Naive thymus-derived CD4-positive, alpha-beta T cell (primary cell): ENCODE data around the gene MTPN. TPM values are rescaled to one million over a fixed set of nuclear protein-coding genes. Genes with fewer than 3 reads are reported as not detected.

Experiments
- ATAC-seq: fragments of 150-1000 bp; cut with Tn5 transposase; 2 replicates; pipeline ENCODE4 v1.10.0; 2021; ENCODE audit warnings: mild to moderate bottlenecking, moderate library complexity
- CTCF ChIA-PET: fragments of 350-600 bp; sonication (Branson Sonifier 250); formaldehyde crosslinking; loops from one replicate; lab custom pipeline; 2021; ENCODE audit warnings: antibody characterized with exemption; lab: Charles Lee
- POLR2A ChIA-PET: fragments of 350-600 bp; sonication (Branson Sonifier 250); formaldehyde crosslinking; loops from one replicate; lab custom pipeline; 2021; ENCODE audit warnings: antibody characterized with exemption, inconsistent platforms; lab: Charles Lee
- DNase-seq, 9 donors: peaks; one replicate each; pipeline versions ENCODE4 v3.0.0 to v3.0.0-alpha.2; 2020 to 2022; ENCODE audit warnings: mixed read lengths in 1 of 9
- H3K27ac ChIP-seq: one replicate; pipeline ENCODE4 v1.7.0; 2013; ENCODE audit warnings: mild to moderate bottlenecking, low read depth, low read length, moderate library complexity
- H3K27me3 ChIP-seq, 2 donors: one replicate each; pipeline ENCODE4 v1.7.0; 2013; ENCODE audit warnings: low read length in 2 of 2, mild to moderate bottlenecking in 2 of 2, moderate library complexity in 2 of 2; ENCODE audit not compliant: control insufficient read depth in 2 of 2, insufficient read depth in 2 of 2
- H3K36me3 ChIP-seq, 3 experiments: 1 replicate in 2 of 3; 2 replicates in 1 of 3; pipeline ENCODE4 v1.7.0; 2013; ENCODE audit warnings: low read length in 3 of 3, mild to moderate bottlenecking in 3 of 3, moderate library complexity in 1 of 3; ENCODE audit not compliant: insufficient read depth in 3 of 3, control insufficient read depth in 2 of 3
- H3K4me1 ChIP-seq, 2 donors: one replicate each; pipeline ENCODE4 v1.7.0; 2013; ENCODE audit warnings: low read length in 2 of 2, mild to moderate bottlenecking in 2 of 2, moderate library complexity in 1 of 2; ENCODE audit not compliant: control insufficient read depth in 2 of 2, insufficient read depth in 2 of 2
- H3K4me3 ChIP-seq: 2 replicates; pipeline ENCODE4 v1.7.0; 2013; ENCODE audit warnings: mild to moderate bottlenecking, low read length
- H3K9me3 ChIP-seq, 3 experiments: 1 replicate in 2 of 3; 2 replicates in 1 of 3; pipeline ENCODE4 v1.7.0; 2013; ENCODE audit warnings: low read length in 3 of 3; ENCODE audit not compliant: control insufficient read depth in 2 of 3
- H3K27ac Mint-ChIP-seq, 9 donors: one replicate each; pipeline ENCODE4 v1.8.0; 2020 to 2022; ENCODE audit warnings: mixed read lengths in 9 of 9, mild to moderate bottlenecking in 8 of 9, moderate library complexity in 5 of 9, inconsistent platforms in 2 of 9
- H3K27me3 Mint-ChIP-seq, 5 donors: one replicate each; pipeline ENCODE4 v1.8.0; 2021 to 2022; ENCODE audit warnings: mixed read lengths in 5 of 5, mild to moderate bottlenecking in 1 of 5
- H3K36me3 Mint-ChIP-seq, 5 donors: one replicate each; pipeline ENCODE4 v1.8.0; 2020 to 2022; ENCODE audit warnings: mixed read lengths in 5 of 5, mild to moderate bottlenecking in 3 of 5, inconsistent platforms in 1 of 5
- H3K4me1 Mint-ChIP-seq, 7 donors: one replicate each; pipeline ENCODE4 v1.8.0; 2020 to 2022; ENCODE audit warnings: mixed read lengths in 7 of 7, mild to moderate bottlenecking in 3 of 7, inconsistent platforms in 1 of 7
- H3K4me3 Mint-ChIP-seq, 10 donors: one replicate each; pipeline ENCODE4 v1.8.0; 2020 to 2022; ENCODE audit warnings: mild to moderate bottlenecking in 10 of 10, mixed read lengths in 10 of 10, moderate library complexity in 6 of 10, inconsistent platforms in 2 of 10
- H3K9me3 Mint-ChIP-seq, 11 donors: one replicate each; pipeline ENCODE4 v1.8.0; 2020 to 2022; ENCODE audit warnings: mixed read lengths in 11 of 11, mild to moderate bottlenecking in 4 of 11, inconsistent platforms in 1 of 11, moderate library complexity in 1 of 11
- intact Hi-C, 2 donors: fragments of 100-400 bp; cut with micrococcal nuclease; formaldehyde crosslinking; loops; one replicate each; pipeline ENCODE4 v1.15.1; 2023
- polyA plus RNA-seq, 2 donors: library from polyadenylated mRNA; unstranded; fragments of 300-500 nt; fragmentation: Illumina TruSeq; gene quantifications; one replicate each; pipeline ENCODE4 v1.2.3, GENCODE V29; 2021
- total RNA-seq, 6 experiments: library from RNA in 5 of 6; stranded (reverse) in 5 of 6; gene quantifications; 1 replicate in 5 of 6; 2 replicates in 1 of 6; pipeline ENCODE4 v1.2.3 and lab custom pipeline; 2021 to 2026

MTPN gene
- total and polyA plus RNA-seq, 7 experiments from 2014 or later: 49.9 to 117 (median 80.7) TPM

- ChIA-PET POLR2A (no interaction called here), CTCF (no interaction called here)
- no peaks in the 10 kb centered on the region for H3K27me3 ChIP-seq
- H3K9me3 ChIP-seq: no peaks in the 10 kb centered on the region
- no peak overlapping the region for H3K4me3 ChIP-seq
- H3K4me1 ChIP-seq: peaks cover 12 to 17% of the 10 kb centered on the region in 2 donors
- H3K27ac ChIP-seq: no peak overlapping the region
- no peak overlapping the region for H3K27ac Mint-ChIP-seq
- intact Hi-C loops: no loop called here
- ATAC-seq (no peak), DNase-seq (no peak)
- no peaks in the 10 kb centered on the region for H3K9me3 Mint-ChIP-seq
- H3K36me3 ChIP-seq: no peaks in the 10 kb centered on the region
- peaks cover 0 to 39% (median 33%) of the 10 kb centered on the region in 5 donors for H3K36me3 Mint-ChIP-seq
- H3K27me3 Mint-ChIP-seq: no peaks in the 10 kb centered on the region
- H3K4me3 Mint-ChIP-seq: peak overlapping the region in 3 of 10 donors; percentile 3 to 27 (median 6)
- peaks cover 50 to 92% (median 88%) of the 10 kb centered on the region in 7 donors for H3K4me1 Mint-ChIP-seq
These were observed 12.4 kb downstream of the MTPN start for GRCh38 chr7:135964791-135965190.

GRCh38 chr7:135964274-135964673 lies 12.9 kb downstream of the MTPN start:
- Mint-ChIP-seq H3K27ac (no peak overlapping the region), H3K4me1 (peaks cover 50 to 92% (median 88%) of the 10 kb centered on the region in 7 donors), H3K4me3 (peak overlapping the region in 1 of 10 donors; percentile 27), H3K27me3 (no peaks in the 10 kb centered on the region), H3K36me3 (peaks cover 0 to 40% (median 28%) of the 10 kb centered on the region in 5 donors), H3K9me3 (no peaks in the 10 kb centered on the region)
- Histone ChIP-seq H3K27ac (no peak overlapping the region), H3K9me3 (no peaks in the 10 kb centered on the region), H3K36me3 (no peaks in the 10 kb centered on the region), H3K4me1 (peaks cover 12 to 17% of the 10 kb centered on the region in 2 donors), H3K27me3 (no peaks in the 10 kb centered on the region), H3K4me3 (no peak overlapping the region)
- POLR2A ChIA-PET: no interaction called here
- intact Hi-C loops: no loop called here
- DNase-seq: no peak
- ATAC-seq: no peak
- CTCF ChIA-PET: interaction anchor here (0.8 kb wide), 1 partner anchor 26 kb away, joined by 3 read pairs; no protein-coding TSS in a partner anchor

- H3K4me1 ChIP-seq: peaks cover 12 to 15% of the 10 kb centered on the region in 2 donors
- ChIA-PET POLR2A (no interaction called here), CTCF (no interaction called here)
- no peaks in the 10 kb centered on the region for H3K27me3 ChIP-seq
- Mint-ChIP-seq H3K4me1 (peaks cover 42 to 94% (median 90%) of the 10 kb centered on the region in 7 donors), H3K36me3 (peaks cover 0 to 38% (median 21%) of the 10 kb centered on the region in 5 donors), H3K27me3 (no peaks in the 10 kb centered on the region), H3K27ac (no peak overlapping the region), H3K9me3 (no peaks in the 10 kb centered on the region), H3K4me3 (peak overlapping the region in 1 of 10 donors; percentile 48)
- no peaks in the 10 kb centered on the region for H3K36me3 ChIP-seq
- intact Hi-C loops: no loop called here
- DNase-seq (no peak), ATAC-seq (no peak)
- H3K9me3 ChIP-seq: no peaks in the 10 kb centered on the region
- H3K4me3 ChIP-seq: no peak overlapping the region
- H3K27ac ChIP-seq: no peak overlapping the region
These were observed 14.4 kb downstream of the MTPN start for GRCh38 chr7:135962802-135963201.

- peaks cover 34 to 94% (median 89%) of the 10 kb centered on the region in 7 donors for H3K4me1 Mint-ChIP-seq
These were observed 16.3 kb downstream of the MTPN start for GRCh38 chr7:135960709-135961451.

GRCh38 chr7:135959646-135960363 lies 17.4 kb downstream of the MTPN start:
- H3K27me3 Mint-ChIP-seq: no peaks in the 10 kb centered on the region
- Histone ChIP-seq H3K4me1 (peaks cover 0 to 8% of the 10 kb centered on the region in 2 donors), H3K27ac (no peak overlapping the region), H3K27me3 (no peaks in the 10 kb centered on the region), H3K36me3 (peaks cover 0 to 5% (median 0%) of the 10 kb centered on the region in 3 experiments), H3K4me3 (no peak overlapping the region), H3K9me3 (no peaks in the 10 kb centered on the region)
- H3K9me3 Mint-ChIP-seq: no peaks in the 10 kb centered on the region
- H3K4me1 Mint-ChIP-seq: peaks cover 29 to 94% (median 89%) of the 10 kb centered on the region in 7 donors
- intact Hi-C loops: loop anchor here in 1 of 2 donors (2.0 kb wide), 1 partner anchor 17 kb away; the partner anchor contains the start of gene MTPN
- ChIA-PET CTCF (no interaction called here), POLR2A (no interaction called here)
- H3K36me3 Mint-ChIP-seq: peaks cover 0 to 50% (median 23%) of the 10 kb centered on the region in 5 donors
- ATAC-seq (no peak), DNase-seq (no peak)
- peak overlapping the region in 1 of 9 donors; percentile 12 for H3K27ac Mint-ChIP-seq
- no peak overlapping the region for H3K4me3 Mint-ChIP-seq

More at GRCh38 chr7:135960709-135961451, 16.3 kb downstream of the MTPN start:
- Mint-ChIP-seq H3K4me3 (peak overlapping the region in 2 of 10 donors; percentile 22 to 53), H3K36me3 (peaks cover 0 to 40% (median 18%) of the 10 kb centered on the region in 5 donors), H3K27me3 (no peaks in the 10 kb centered on the region), H3K9me3 (no peaks in the 10 kb centered on the region), H3K27ac (peak overlapping the region in 3 of 9 donors; percentile 38 to 40 (median 39))
- POLR2A ChIA-PET: interaction anchor here (0.7 kb wide), 1 partner anchor 14 kb away, joined by 6 read pairs; no protein-coding TSS in a partner anchor
- Histone ChIP-seq H3K4me1 (peaks cover 0 to 8% of the 10 kb centered on the region in 2 donors), H3K4me3 (no peak overlapping the region), H3K36me3 (peaks cover 0 to 5% (median 0%) of the 10 kb centered on the region in 3 experiments), H3K27ac (no peak overlapping the region), H3K9me3 (no peaks in the 10 kb centered on the region), H3K27me3 (no peaks in the 10 kb centered on the region)
- ATAC-seq (no peak), DNase-seq (no peak)
- CTCF ChIA-PET: interaction anchor here (0.5 kb wide), 1 partner anchor 28 kb away, joined by 3 read pairs; no protein-coding TSS in a partner anchor
- intact Hi-C loops: loop anchor here in 1 of 2 donors (2.0 kb wide), 1 partner anchor 16 kb away; the partner anchor contains the start of gene MTPN

GRCh38 chr7:135958173-135958572 lies 19.0 kb downstream of the MTPN start:
- Histone ChIP-seq H3K36me3 (peaks cover 0 to 5% (median 0%) of the 10 kb centered on the region in 3 experiments), H3K27me3 (no peaks in the 10 kb centered on the region), H3K27ac (no peak overlapping the region), H3K4me3 (no peak overlapping the region), H3K4me1 (no peaks in the 10 kb centered on the region), H3K9me3 (no peaks in the 10 kb centered on the region)
- peaks cover 0 to 52% (median 23%) of the 10 kb centered on the region in 5 donors for H3K36me3 Mint-ChIP-seq
- CTCF ChIA-PET: no interaction called here
- H3K9me3 Mint-ChIP-seq: no peaks in the 10 kb centered on the region
- no peak overlapping the region for H3K27ac Mint-ChIP-seq
- POLR2A ChIA-PET: no interaction called here
- no peaks in the 10 kb centered on the region for H3K27me3 Mint-ChIP-seq
- no peak overlapping the region for H3K4me3 Mint-ChIP-seq
- H3K4me1 Mint-ChIP-seq: peaks cover 27 to 88% (median 82%) of the 10 kb centered on the region in 7 donors
- intact Hi-C loops: no loop called here
- ATAC-seq (no peak), DNase-seq (no peak)
